Loucy (cell line): Measurements from ENCODE around the gene JPH3.

Source experiments
- CTCF ChIP-seq: fragments of 200-600 bp; sonication (generic); conservative IDR thresholded peaks from 2 replicates; pipeline ENCODE4 v1.5.1; 2014; ENCODE audit warnings: mild to moderate bottlenecking, antibody characterized with exemption, low read length
- EZH2phosphoT487 ChIP-seq: fragments of 200-600 bp; IDR thresholded peaks from 2 replicates; pipeline ENCODE4 v1.6.1; 2018; ENCODE audit warnings: antibody characterized with exemption, mild to moderate bottlenecking, moderate library complexity, borderline replicate concordance

GRCh38 chr16:87562201-87562600 lies 40.1 kb upstream of the JPH3 start:
- TF ChIP-seq CTCF (no peak), EZH2phosphoT487 (no peak)
